HepG2 (cell line): ENCODE measurements around the gene NDUFB10. TPM values are rescaled to one million over a fixed set of nuclear protein-coding genes. Genes with fewer than 3 reads are reported as not detected.

Source experiments
- AHDC1 ChIP-seq: sonication (generic); formaldehyde crosslinking; IDR thresholded peaks from 2 replicates; pipeline ENCODE4 v1.5.1; 2020; ENCODE audit warnings: mild to moderate bottlenecking, missing genetic modification reagents, borderline replicate concordance
- FOXC1 ChIP-seq: sonication (generic); formaldehyde crosslinking; IDR thresholded peaks from 2 replicates; pipeline ENCODE4 v1.8.0; 2022; ENCODE audit warnings: mild to moderate bottlenecking, missing genetic modification reagents, borderline replicate concordance
- HNF4G ChIP-seq, 2 experiments: sonication (generic) in 1 of 2; formaldehyde crosslinking in 1 of 2; IDR thresholded peaks; 2 replicates each; pipeline versions ENCODE4 v1.4.0 to v1.6.1; 2011 to 2020; ENCODE audit warnings: borderline replicate concordance in 2 of 2, low read depth in 2 of 2, mild to moderate bottlenecking in 2 of 2, low read length in 1 of 2, missing genetic modification reagents in 1 of 2, moderate library complexity in 1 of 2
- PAWR ChIP-seq: sonication (generic); formaldehyde crosslinking; IDR thresholded peaks from 2 replicates; pipeline ENCODE4 v1.4.0; 2020; ENCODE audit warnings: missing genetic modification reagents, mild to moderate bottlenecking, borderline replicate concordance
- SRF ChIP-seq: IDR thresholded peaks from 2 replicates; pipeline ENCODE4 v1.6.1; 2011; ENCODE audit warnings: mild to moderate bottlenecking, low read depth, low read length, moderate library complexity
- TCF12 ChIP-seq, 2 experiments: fragments of 450-650 bp in 1 of 2; sonication (generic) in 1 of 2; formaldehyde crosslinking in 1 of 2; IDR thresholded peaks; 2 replicates each; pipeline versions ENCODE4 v1.6.1 to v1.8.0; 2017 to 2022; ENCODE audit warnings: antibody characterized with exemption in 1 of 2, mild to moderate bottlenecking in 1 of 2, missing genetic modification reagents in 1 of 2, moderate library complexity in 1 of 2
- ZC3H4 ChIP-seq: sonication (generic); formaldehyde crosslinking; IDR thresholded peaks from 2 replicates; pipeline ENCODE4 v1.4.0; 2020; ENCODE audit warnings: missing genetic modification reagents, borderline replicate concordance
- ZEB1 ChIP-seq: IDR thresholded peaks from 2 replicates; pipeline ENCODE4 v1.6.1; 2012; ENCODE audit warnings: mild to moderate bottlenecking, low read depth, inconsistent platforms; ENCODE audit not compliant: insufficient replicate concordance
- ZNF609 ChIP-seq: sonication (generic); formaldehyde crosslinking; IDR thresholded peaks from 2 replicates; pipeline ENCODE4 v1.4.0; 2020; ENCODE audit warnings: mild to moderate bottlenecking, missing genetic modification reagents, borderline replicate concordance
- polyA plus RNA-seq, 8 experiments: library from polyadenylated mRNA; depleted of rRNA in 3 of 8; stranded (reverse) in 7 of 8; unstranded in 1 of 8; fragments of >200 nt; fragmentation: Illumina TruSeq in 4 of 8; extraction: Trizol in 4 of 8; gene quantifications; 2 replicates each; pipeline versions ENCODE4 v1.2.1 to v1.2.3, GENCODE V29; 2011 to 2016; ENCODE audit warnings: low read depth in 4 of 8, missing spikeins in 1 of 8, mixed read lengths in 1 of 8; ENCODE audit not compliant: insufficient read depth in 1 of 8
- total RNA-seq, 5 experiments: library from RNA; depleted of rRNA; stranded (reverse); fragments of >200 nt; fragmentation: Illumina TruSeq; extraction: Trizol; gene quantifications; 2 replicates each; pipeline ENCODE4 v1.2.3, GENCODE V29; 2016; ENCODE audit warnings: low read depth in 1 of 5
- TF ChIP-seq, protein P1 (sequence below): sonication (generic); formaldehyde crosslinking; IDR thresholded peaks from 2 replicates; pipeline ENCODE4 v1.5.0; 2020; ENCODE audit warnings: missing genetic modification reagents, mild to moderate bottlenecking, borderline replicate concordance
- TF ChIP-seq, protein P2 (sequence below): sonication (generic); formaldehyde crosslinking; IDR thresholded peaks from 2 replicates; pipeline ENCODE4 v1.4.0; 2020; ENCODE audit warnings: mild to moderate bottlenecking, missing genetic modification reagents

The NDUFB10 gene
- total and polyA plus RNA-seq, 2 of the 13 experiments (the other 11 are each of a cell fraction or from before 2014, with no cell fraction given) = 68.6 to 157 TPM

DNA sequence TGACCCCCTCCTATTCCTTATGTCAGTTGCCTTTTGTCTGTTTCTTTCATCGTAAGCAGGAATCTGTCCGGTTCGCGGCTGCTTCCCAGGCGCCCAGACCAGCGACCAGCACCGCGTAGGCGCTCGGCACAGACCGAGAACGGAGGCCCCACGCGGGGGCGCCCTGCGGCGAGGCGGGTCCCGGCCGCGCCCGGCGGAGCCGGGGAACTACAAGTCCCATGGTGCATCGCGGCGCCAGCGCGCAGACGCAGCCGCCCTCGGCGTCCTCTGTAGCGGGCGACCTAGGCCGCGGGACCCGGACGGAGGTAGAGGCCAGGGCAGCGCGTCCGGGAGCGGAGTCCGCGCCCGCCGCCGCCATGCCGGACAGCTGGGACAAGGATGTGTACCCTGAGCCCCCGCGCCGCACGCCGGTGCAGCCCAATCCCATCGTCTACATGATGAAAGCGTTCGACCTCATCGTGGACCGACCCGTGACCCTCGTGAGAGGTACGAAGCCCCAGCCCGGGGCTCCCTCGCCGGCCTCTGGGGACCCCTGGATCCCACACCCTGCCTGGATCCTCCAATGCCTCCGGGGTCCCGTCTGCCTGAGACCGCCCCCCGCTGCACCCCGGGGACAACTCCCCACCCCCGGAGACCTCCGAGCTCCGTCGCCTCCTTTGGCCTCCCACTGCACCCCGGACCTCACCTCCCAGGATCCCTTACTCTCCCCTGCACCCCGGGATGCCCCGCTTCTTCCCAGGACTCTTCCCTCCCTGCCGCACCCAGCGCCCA lies at the start of gene NDUFB10 (continued):
- TF ChIP-seq AHDC1 (CRISPR knock-in tag) = no peak
- no peak for TF ChIP-seq ZEB1
- peak; percentile 72 for TF ChIP-seq FOXC1 (CRISPR knock-in tag)
- TF ChIP-seq, protein P1, sequence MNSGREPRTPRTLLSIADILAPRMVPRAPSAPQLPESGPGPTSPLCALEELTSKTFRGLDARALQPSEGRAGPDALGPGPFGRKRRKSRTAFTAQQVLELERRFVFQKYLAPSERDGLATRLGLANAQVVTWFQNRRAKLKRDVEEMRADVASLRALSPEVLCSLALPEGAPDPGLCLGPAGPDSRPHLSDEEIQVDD (CRISPR knock-in tag) = 0 out of 2 replicates have a peak, but pooled peaks have one; percentile 69
- no peak for TF ChIP-seq TCF12 (IDR thresholded peaks at IDR 0.05)
- no peak for TF ChIP-seq TCF12 (CRISPR knock-in tag; IDR thresholded peaks at IDR 0.05)
- TF ChIP-seq HNF4G (IDR thresholded peaks at IDR 0.05; ENCODE audit: borderline replicate concordance, low read depth, low read length) = no peak
- peak; percentile 63; the same call in 1 of the 2 replicates for TF ChIP-seq HNF4G (CRISPR knock-in tag; IDR thresholded peaks at IDR 0.05; ENCODE audit: borderline replicate concordance, low read depth)
- TF ChIP-seq ZNF609 (CRISPR knock-in tag) = no peak
- TF ChIP-seq, protein P2, sequence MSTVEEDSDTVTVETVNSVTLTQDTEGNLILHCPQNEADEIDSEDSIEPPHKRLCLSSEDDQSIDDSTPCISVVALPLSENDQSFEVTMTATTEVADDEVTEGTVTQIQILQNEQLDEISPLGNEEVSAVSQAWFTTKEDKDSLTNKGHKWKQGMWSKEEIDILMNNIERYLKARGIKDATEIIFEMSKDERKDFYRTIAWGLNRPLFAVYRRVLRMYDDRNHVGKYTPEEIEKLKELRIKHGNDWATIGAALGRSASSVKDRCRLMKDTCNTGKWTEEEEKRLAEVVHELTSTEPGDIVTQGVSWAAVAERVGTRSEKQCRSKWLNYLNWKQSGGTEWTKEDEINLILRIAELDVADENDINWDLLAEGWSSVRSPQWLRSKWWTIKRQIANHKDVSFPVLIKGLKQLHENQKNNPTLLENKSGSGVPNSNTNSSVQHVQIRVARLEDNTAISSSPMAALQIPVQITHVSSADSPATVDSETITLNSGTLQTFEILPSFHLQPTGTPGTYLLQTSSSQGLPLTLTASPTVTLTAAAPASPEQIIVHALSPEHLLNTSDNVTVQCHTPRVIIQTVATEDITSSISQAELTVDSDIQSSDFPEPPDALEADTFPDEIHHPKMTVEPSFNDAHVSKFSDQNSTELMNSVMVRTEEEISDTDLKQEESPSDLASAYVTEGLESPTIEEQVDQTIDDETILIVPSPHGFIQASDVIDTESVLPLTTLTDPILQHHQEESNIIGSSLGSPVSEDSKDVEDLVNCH (CRISPR knock-in tag) = no peak
- 0 out of 2 replicates have a peak, but pooled peaks have one; percentile 5 for TF ChIP-seq SRF
- no peak for TF ChIP-seq ZC3H4 (CRISPR knock-in tag)
- no peak for TF ChIP-seq PAWR
